IPS-18c (cell line): Measurements from ENCODE around the gene ERCC8.
"Not testable (repeated sequence)": the region's sequence is repeated elsewhere in the genome, so short reads cannot be mapped to it uniquely, and the experiment has no call there.

Experiments used
- H3K4me3 ChIP-seq: 2 replicates; pipeline ENCODE4 v1.7.0; 2013; ENCODE audit warnings: low read depth, mild to moderate bottlenecking, low read length, moderate library complexity; ENCODE audit not compliant: insufficient read depth
- H3K9me3 ChIP-seq: one replicate; pipeline ENCODE4 v1.6.1; 2013; ENCODE audit warnings: mild to moderate bottlenecking, low read length, moderate library complexity; ENCODE audit not compliant: control insufficient read depth, insufficient read depth

ERCC8 gene

GRCh38 chr5:60945813-60946187 lies 930 bp upstream of the ERCC8 start:
- Histone ChIP-seq H3K9me3 (no peaks in the 10 kb centered on the region), H3K4me3 (peak overlapping the region; percentile 88)

GRCh38 chr5:60943624-60944023 lies 1.2 kb downstream of the ERCC8 start:
- Histone ChIP-seq H3K4me3 (peak overlapping the region; percentile 12; the same call in 1 of the 2 replicates), H3K9me3 (no peaks in the 10 kb centered on the region)

- Histone ChIP-seq H3K4me3 (no peak overlapping the region), H3K9me3 (no peaks in the 10 kb centered on the region)
These were observed 15.8 kb downstream of the ERCC8 start for GRCh38 chr5:60929024-60929423.

- Histone ChIP-seq H3K4me3 (no peak overlapping the region), H3K9me3 (no peaks in the 10 kb centered on the region)
These were observed 17.4 kb downstream of the ERCC8 start for GRCh38 chr5:60927450-60927849.

- Histone ChIP-seq H3K9me3 (no peaks in the 10 kb centered on the region), H3K4me3 (no peak overlapping the region)
These were observed 26.4 kb downstream of the ERCC8 start for GRCh38 chr5:60918466-60918865.

- no peaks in the 10 kb centered on the region for H3K9me3 ChIP-seq
These were observed 28.2 kb downstream of the ERCC8 start for GRCh38 chr5:60916646-60917045.

GRCh38 chr5:60903356-60903755 lies 41.5 kb downstream of the ERCC8 start:
- H3K9me3 ChIP-seq, result no peaks in the 10 kb centered on the region
- no peak overlapping the region for H3K4me3 ChIP-seq

More at GRCh38 chr5:60916646-60917045, 28.2 kb downstream of the ERCC8 start:
- H3K4me3 ChIP-seq, result no peak overlapping the region

GRCh38 chr5:60896991-60897390 lies 47.9 kb downstream of the ERCC8 start:
- H3K9me3 ChIP-seq, result no peaks in the 10 kb centered on the region
- no peak overlapping the region for H3K4me3 ChIP-seq

- H3K9me3 ChIP-seq, result no peaks in the 10 kb centered on the region
- no peak overlapping the region for H3K4me3 ChIP-seq
These were observed 51.3 kb downstream of the ERCC8 start for GRCh38 chr5:60893521-60893920.

- no peak overlapping the region for H3K4me3 ChIP-seq
These were observed 53.2 kb downstream of the ERCC8 start for GRCh38 chr5:60891667-60892066.

GRCh38 chr5:60888359-60889061 lies 56.4 kb downstream of the ERCC8 start:
- H3K4me3 ChIP-seq, result no peak overlapping the region

More at GRCh38 chr5:60891667-60892066, 53.2 kb downstream of the ERCC8 start:
- H3K9me3 ChIP-seq, result no peaks in the 10 kb centered on the region

GRCh38 chr5:60887746-60888145 lies 57.1 kb downstream of the ERCC8 start:
- no peaks in the 10 kb centered on the region for H3K9me3 ChIP-seq
- H3K4me3 ChIP-seq, result no peak overlapping the region

More at GRCh38 chr5:60888359-60889061, 56.4 kb downstream of the ERCC8 start:
- H3K9me3 ChIP-seq, result no peaks in the 10 kb centered on the region

GRCh38 chr5:60887096-60887495 lies 57.8 kb downstream of the ERCC8 start:
- no peaks in the 10 kb centered on the region for H3K9me3 ChIP-seq
- H3K4me3 ChIP-seq, result no peak overlapping the region

GRCh38 chr5:60886158-60886557 lies 58.7 kb downstream of the ERCC8 start:
- Histone ChIP-seq H3K4me3 (no peak overlapping the region), H3K9me3 (peaks cover 4% of the 10 kb centered on the region)

- Histone ChIP-seq H3K4me3 (no peak overlapping the region), H3K9me3 (peaks cover 4% of the 10 kb centered on the region)
These were observed 61.6 kb downstream of the ERCC8 start for GRCh38 chr5:60883229-60883628.

GRCh38 chr5:60872892-60873291 lies 72.0 kb downstream of the ERCC8 start:
- no peak overlapping the region for H3K4me3 ChIP-seq
- H3K9me3 ChIP-seq, result no peaks in the 10 kb centered on the region

GRCh38 chr5:60870857-60871256 lies 74.0 kb downstream of the ERCC8 start:
- no peak overlapping the region for H3K4me3 ChIP-seq

GRCh38 chr5:60860572-60860971 lies 84.3 kb downstream of the ERCC8 start:
- H3K4me3 ChIP-seq, H3K9me3 ChIP-seq: not testable (repeated sequence)

More at GRCh38 chr5:60870857-60871256, 74.0 kb downstream of the ERCC8 start:
- no peaks in the 10 kb centered on the region for H3K9me3 ChIP-seq

GRCh38 chr5:60856066-60856465 lies 88.8 kb downstream of the ERCC8 start:
- Histone ChIP-seq H3K4me3 (no peak overlapping the region), H3K9me3 (peaks cover 2% of the 10 kb centered on the region)
